Fibroblast of gingiva (primary cell): ENCODE data around the gene ZNF432.
"Not testable (repeated sequence)": the region's sequence is repeated elsewhere in the genome, so short reads cannot be mapped to it uniquely, and the experiment has no call there.

Experiments
- DNase-seq: peaks from one replicate; pipeline ENCODE4 v3.0.0-alpha.2; 2011; ENCODE audit warnings: low read depth

The ZNF432 gene

GRCh38 chr19:52048555-52049501 is at the start of gene ZNF432:
ZNF432 (minus strand) TSS chr19:52048838; CDS start chr19:52046868, 1,970 bp downstream.
- DNase-seq: peak; percentile 96

- DNase-seq: not testable (repeated sequence)
Observed at GRCh38 chr19:52096416-52096815, 47.8 kb upstream of the ZNF432 start.

GRCh38 chr19:52095172-52096014 is 46.8 kb upstream of the ZNF432 start, which contains the start of gene ZNF841:
ZNF841 (minus strand) TSS chr19:52095765; CDS start chr19:52084801, 10,964 bp downstream.
- DNase-seq: peak; percentile 96

- DNase-seq: no peak
Observed at GRCh38 chr19:52094526-52095130, 46.0 kb upstream of the ZNF432 start.

GRCh38 chr19:52086481-52086880 is 37.8 kb upstream of the ZNF432 start:
- DNase-seq: peak; percentile 31

GRCh38 chr19:52070496-52070895 is 21.9 kb upstream of the ZNF432 start:
- DNase-seq: no peak

- DNase-seq: no peak
Observed at GRCh38 chr19:52069653-52070052, 21.0 kb upstream of the ZNF432 start.

- no peak for DNase-seq
Observed at GRCh38 chr19:52066258-52066863, 17.7 kb upstream of the ZNF432 start.

- DNase-seq: no peak
Observed at GRCh38 chr19:52065399-52065798, 16.8 kb upstream of the ZNF432 start.

- not testable (repeated sequence) for DNase-seq
Observed at GRCh38 chr19:52056480-52056879, 7.8 kb upstream of the ZNF432 start.

- not testable (repeated sequence) for DNase-seq
Observed at GRCh38 chr19:52051736-52052135, 3.1 kb upstream of the ZNF432 start.

GRCh38 chr19:52039169-52039568 is 9.5 kb downstream of the ZNF432 start:
- no peak for DNase-seq

GRCh38 chr19:52034051-52034728 is 14.4 kb downstream of the ZNF432 start:
- peak; percentile 4 for DNase-seq

- no peak for DNase-seq
Observed at GRCh38 chr19:52028780-52029123, 19.9 kb downstream of the ZNF432 start.

GRCh38 chr19:52028027-52028779 is 20.4 kb downstream of the ZNF432 start, which contains the start of gene ZNF614:
ZNF614 (minus strand) TSS chr19:52028379; CDS start chr19:52025745, 2,634 bp downstream.
- peak; percentile 86 for DNase-seq

- not testable (repeated sequence) for DNase-seq
Observed at GRCh38 chr19:52026255-52026990, 22.2 kb downstream of the ZNF432 start.

- not testable (repeated sequence) for DNase-seq
Observed at GRCh38 chr19:52024478-52024877, 24.2 kb downstream of the ZNF432 start.

GRCh38 chr19:52022193-52022592 is 26.4 kb downstream of the ZNF432 start:
- no peak for DNase-seq

GRCh38 chr19:52020506-52020905 is 28.1 kb downstream of the ZNF432 start:
- DNase-seq: no peak

- DNase-seq: no peak
Observed at GRCh38 chr19:52010674-52011073, 38.0 kb downstream of the ZNF432 start.
